ENCODE measurements around the gene UGT1A9. TPM values are rescaled to one million over a fixed set of nuclear protein-coding genes. Genes with fewer than 3 reads are reported as not detected.
A peak's percentile ranks its signal among the peaks of the same experiment; 100 is the strongest.

The UGT1A9 gene
- total RNA-seq, 1 donor from 2014 or later: not detected

GRCh38 chr2:233792720-233793119 is 121.0 kb downstream of the UGT1A9 start:
- intact Hi-C loops (cut with DNase I): no loop called here
- no peaks in the 10 kb centered on the region for H3K27me3 ChIP-seq (ENCODE audit: low read depth)
- DNase-seq: no peak

GRCh38 chr2:233793465-233794127 is 121.9 kb downstream of the UGT1A9 start:
- DNase-seq: no peak

More at GRCh38 chr2:233792720-233793119, 121.0 kb downstream of the UGT1A9 start:
- Histone ChIP-seq H3K36me3 (no peaks in the 10 kb centered on the region), H3K4me1 (no peaks in the 10 kb centered on the region), H3K27ac (no peak overlapping the region), H3K4me3 (no peak overlapping the region), H3K9me3 (no peaks in the 10 kb centered on the region)
- no peak for TF ChIP-seq CTCF (IDR thresholded peaks at IDR 0.05)
- ATAC-seq: no peak

GRCh38 chr2:233794128-233794658 is 122.5 kb downstream of the UGT1A9 start:
- Histone ChIP-seq H3K4me3 (no peak overlapping the region), H3K4me1 (no peaks in the 10 kb centered on the region), H3K27me3 (ENCODE audit: low read depth) (no peaks in the 10 kb centered on the region), H3K9me3 (no peaks in the 10 kb centered on the region), H3K27ac (no peak overlapping the region), H3K36me3 (no peaks in the 10 kb centered on the region)
- intact Hi-C loops (cut with DNase I): no loop called here
- TF ChIP-seq CTCF (IDR thresholded peaks at IDR 0.05): no peak
- ATAC-seq: no peak
- no peak for DNase-seq

More at GRCh38 chr2:233793465-233794127, 121.9 kb downstream of the UGT1A9 start:
- H3K27ac ChIP-seq: no peak overlapping the region
- H3K36me3 ChIP-seq: no peaks in the 10 kb centered on the region
- peak; percentile 38 to 45 for ATAC-seq
- no peaks in the 10 kb centered on the region for H3K9me3 ChIP-seq
- TF ChIP-seq CTCF (IDR thresholded peaks at IDR 0.05): no peak
- H3K4me3 ChIP-seq: no peak overlapping the region
- no peaks in the 10 kb centered on the region for H3K27me3 ChIP-seq (ENCODE audit: low read depth)
- intact Hi-C loops (cut with DNase I): no loop called here
- no peaks in the 10 kb centered on the region for H3K4me1 ChIP-seq

GRCh38 chr2:233795735-233796171 is 124.1 kb downstream of the UGT1A9 start:
- Histone ChIP-seq H3K27ac (no peak overlapping the region), H3K9me3 (no peaks in the 10 kb centered on the region), H3K36me3 (no peaks in the 10 kb centered on the region), H3K4me3 (no peak overlapping the region), H3K27me3 (ENCODE audit: low read depth) (no peaks in the 10 kb centered on the region), H3K4me1 (no peaks in the 10 kb centered on the region)
- TF ChIP-seq CTCF (IDR thresholded peaks at IDR 0.05): no peak
- ATAC-seq: no peak
- intact Hi-C loops (cut with DNase I): no loop called here
- no peak for DNase-seq

GRCh38 chr2:233796254-233796653 is 124.6 kb downstream of the UGT1A9 start:
- H3K27me3 ChIP-seq (ENCODE audit: low read depth): no peaks in the 10 kb centered on the region
- H3K36me3 ChIP-seq: no peaks in the 10 kb centered on the region
- ATAC-seq (no peak), DNase-seq (no peak)
- intact Hi-C loops (cut with DNase I): no loop called here
- no peak overlapping the region for H3K27ac ChIP-seq
- TF ChIP-seq CTCF (IDR thresholded peaks at IDR 0.05): no peak
- H3K9me3 ChIP-seq: no peaks in the 10 kb centered on the region
- H3K4me3 ChIP-seq: no peak overlapping the region
- H3K4me1 ChIP-seq: no peaks in the 10 kb centered on the region

All from lower lobe of right lung (tissue), 2 donors.